Stimulated activated naive CD8-positive, alpha-beta T cell treated with anti-CD3 and anti-CD28 coated beads, Interleukin-15, Interleukin-2, amounts not matched to agents 100 U/mL and 50 U/mL, for 24 hours (primary cell): ENCODE data around the gene IFT43.

Experiments
- ATAC-seq: fragments of 150-1000 bp; cut with Tn5 transposase; one replicate; pipeline ENCODE4 v1.10.0; 2021
- DNase-seq: peaks from one replicate; pipeline ENCODE4 v3.0.0; 2021

IFT43 gene

DNA sequence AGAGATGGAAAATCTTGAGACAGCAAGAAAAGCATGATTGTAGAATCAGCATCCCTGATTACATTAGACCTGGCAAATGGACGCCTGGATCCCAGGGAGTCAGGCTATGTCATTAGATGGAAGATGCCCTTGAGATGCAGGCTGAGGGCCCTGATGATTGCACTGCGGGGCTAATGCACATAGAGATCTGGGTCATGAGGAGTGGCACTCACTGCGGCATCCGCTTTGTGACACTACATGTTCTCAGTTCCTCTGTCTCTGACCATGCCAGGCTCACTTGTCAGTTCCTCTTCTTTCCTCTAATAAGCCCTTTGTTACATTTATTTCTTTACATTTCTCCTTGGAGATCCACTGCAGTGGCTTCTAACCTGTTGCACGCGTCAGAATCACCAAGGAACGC is 96.1 kb downstream of the IFT43 start:
- ATAC-seq (no peak), DNase-seq (no peak)

DNA sequence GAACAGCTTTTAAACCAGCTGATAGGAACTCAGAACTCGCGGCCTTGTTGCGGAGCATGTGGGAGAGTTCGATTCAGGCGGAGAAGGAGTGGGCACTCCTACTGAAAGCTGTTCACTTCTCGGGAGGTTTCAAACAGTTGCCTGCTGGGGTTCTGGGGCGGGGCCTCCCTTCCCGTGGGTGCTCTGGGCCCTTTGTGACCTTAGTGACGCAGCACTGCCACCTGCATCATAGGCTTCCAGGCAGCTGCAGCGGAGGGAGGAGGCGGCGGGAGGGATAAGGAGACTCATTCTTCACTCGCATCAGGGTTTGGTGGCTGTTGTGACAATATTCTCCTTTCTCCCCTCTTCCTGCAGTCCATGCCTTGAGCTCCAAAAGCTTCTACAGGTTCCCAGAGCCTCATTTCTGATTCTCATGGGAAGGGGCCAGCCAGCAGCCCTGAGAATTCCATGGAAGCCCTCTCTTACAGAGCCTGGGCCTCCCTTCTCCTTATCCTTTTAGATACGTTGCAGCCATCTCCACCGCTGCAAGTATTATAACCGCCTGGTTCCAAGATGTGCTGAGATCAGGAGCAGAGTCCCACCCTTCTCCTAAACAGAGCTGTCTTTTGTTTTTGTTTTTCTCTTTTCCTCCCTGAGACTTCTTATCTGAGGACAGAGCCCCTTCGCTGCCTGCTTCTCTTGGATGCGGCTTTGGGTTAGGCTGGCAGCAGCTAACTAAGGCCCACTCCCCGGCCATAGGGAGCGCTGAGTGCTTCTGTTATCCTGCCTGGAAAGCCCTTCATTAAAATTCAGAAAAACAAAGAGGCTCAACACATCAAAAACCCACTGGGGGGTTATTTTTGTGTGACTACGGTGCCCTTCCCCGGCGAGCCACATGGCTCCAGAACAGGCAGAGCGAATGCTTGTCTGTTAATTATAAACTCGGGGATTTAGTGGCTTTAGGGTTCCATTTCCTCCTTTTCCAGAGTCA is 98.5 kb downstream of the IFT43 start:
- no peak for ATAC-seq
- no peak for DNase-seq

DNA sequence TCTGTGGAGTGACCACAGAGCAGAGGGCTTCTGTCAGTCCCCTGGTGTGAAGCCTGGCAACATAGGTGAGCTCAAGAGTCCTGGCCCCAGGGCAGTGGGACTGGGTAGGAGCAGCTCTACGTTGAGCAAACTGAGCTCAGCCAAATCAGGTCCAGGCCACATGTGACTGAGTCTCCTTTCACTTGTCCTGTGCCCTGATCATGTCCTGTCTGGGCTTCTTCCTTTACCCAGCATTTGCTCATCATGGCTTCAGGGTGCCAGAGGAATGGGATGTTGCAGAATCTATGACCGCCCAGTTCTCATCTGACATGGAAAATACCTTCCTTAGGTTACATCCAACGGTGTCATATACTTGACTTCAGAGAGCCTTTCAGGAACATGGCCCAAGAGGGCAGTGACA is 99.8 kb downstream of the IFT43 start:
- ATAC-seq (no peak), DNase-seq (no peak)

DNA sequence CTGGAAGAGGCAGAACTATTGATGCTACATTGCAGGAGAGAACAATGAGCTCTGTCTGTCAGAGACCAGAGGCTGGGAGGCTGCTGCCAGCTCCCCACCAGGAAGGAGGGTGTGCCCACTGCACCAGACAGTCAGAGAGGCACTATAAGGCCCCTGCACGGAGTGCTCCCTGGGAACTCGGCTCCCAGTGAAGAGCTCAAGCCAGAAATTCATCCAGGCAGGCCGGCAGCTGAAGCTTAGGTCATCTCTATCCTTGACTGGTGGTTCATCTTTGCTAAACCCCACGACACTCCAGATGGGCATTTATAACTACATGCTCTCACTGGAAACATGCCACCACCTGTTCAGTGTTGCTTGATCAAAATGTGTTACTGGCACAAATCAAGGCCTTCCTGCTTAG is 101.1 kb downstream of the IFT43 start:
- ATAC-seq (no peak), DNase-seq (no peak)

DNA sequence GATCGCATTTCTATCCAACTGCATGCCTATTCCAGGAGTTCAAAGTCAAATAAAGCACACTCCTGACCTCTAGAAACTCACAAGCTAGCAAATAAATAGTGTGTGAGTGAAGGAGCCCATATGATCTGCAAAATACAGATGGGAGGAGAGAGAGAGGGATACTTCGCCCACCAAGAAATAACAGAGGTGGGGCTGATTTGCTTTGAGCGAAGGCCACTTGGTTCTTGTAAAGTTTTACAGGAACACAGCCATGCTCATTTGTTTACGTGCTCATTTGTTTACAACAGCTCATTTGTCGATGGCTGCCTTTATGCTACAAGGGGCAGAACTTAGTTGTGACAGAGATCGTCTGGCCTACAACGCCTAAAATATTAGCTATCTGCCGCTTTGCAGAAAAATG is 102.8 kb downstream of the IFT43 start:
- no peak for ATAC-seq
- no peak for DNase-seq

DNA sequence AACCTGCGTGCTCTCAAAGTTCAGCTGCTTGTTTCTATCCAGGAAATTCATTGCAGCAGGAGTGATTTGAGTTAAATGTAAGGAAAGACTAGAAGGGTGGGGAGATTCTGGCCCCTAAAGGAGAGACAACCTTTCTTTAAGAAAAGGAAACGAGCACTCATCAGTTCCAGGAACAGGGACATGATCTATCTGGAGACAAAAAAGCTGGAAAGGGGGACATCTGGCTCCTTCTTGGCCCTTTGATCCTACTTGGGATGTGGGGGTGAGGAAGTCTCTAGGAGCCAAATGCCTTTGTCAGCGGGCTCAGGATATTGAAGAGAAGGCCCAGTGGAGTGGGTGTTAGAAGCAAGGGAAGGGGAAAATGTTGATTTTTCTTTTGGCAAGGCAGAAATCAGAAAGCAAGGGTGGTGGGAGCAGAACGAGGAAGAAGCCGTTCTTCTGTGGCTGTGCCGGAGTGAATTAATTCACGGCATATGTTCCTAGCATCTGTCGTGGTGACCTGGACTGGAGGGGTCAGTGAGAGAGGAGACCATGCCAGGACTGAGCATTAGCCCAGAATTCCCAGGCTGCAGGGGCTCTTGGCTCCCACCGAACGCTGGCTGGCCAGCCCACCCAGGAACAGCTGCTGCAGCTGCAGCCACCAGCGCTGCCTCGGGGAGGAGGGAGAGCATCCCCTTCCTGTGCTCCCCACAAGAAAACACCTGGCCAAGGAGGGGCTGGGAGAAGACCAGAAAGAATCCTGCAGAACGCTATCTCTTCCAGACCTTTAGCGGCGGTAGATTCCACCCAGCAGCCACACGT is 103.4 kb downstream of the IFT43 start:
- ATAC-seq: no peak
- no peak for DNase-seq

DNA sequence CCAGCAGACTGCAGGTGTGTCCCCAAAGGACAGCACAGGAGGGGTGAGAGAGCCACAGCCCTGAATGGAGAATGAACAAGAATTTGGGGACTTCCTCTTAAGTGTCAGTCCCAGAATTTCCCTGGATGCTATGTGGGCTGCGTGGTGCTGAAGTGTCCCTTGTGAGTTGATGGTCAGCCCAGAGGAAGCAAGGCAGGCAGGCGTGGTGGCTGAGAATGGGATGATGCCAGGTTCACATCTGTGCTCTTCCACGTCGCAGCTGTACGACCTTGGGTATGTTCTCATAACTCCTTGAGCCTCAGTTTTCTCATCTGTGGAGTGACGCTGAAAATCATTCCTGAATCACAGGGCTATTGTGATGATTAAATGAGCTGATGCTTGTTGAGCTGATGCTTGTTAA is 104.0 kb downstream of the IFT43 start:
- DNase-seq (no peak), ATAC-seq (no peak)

DNA sequence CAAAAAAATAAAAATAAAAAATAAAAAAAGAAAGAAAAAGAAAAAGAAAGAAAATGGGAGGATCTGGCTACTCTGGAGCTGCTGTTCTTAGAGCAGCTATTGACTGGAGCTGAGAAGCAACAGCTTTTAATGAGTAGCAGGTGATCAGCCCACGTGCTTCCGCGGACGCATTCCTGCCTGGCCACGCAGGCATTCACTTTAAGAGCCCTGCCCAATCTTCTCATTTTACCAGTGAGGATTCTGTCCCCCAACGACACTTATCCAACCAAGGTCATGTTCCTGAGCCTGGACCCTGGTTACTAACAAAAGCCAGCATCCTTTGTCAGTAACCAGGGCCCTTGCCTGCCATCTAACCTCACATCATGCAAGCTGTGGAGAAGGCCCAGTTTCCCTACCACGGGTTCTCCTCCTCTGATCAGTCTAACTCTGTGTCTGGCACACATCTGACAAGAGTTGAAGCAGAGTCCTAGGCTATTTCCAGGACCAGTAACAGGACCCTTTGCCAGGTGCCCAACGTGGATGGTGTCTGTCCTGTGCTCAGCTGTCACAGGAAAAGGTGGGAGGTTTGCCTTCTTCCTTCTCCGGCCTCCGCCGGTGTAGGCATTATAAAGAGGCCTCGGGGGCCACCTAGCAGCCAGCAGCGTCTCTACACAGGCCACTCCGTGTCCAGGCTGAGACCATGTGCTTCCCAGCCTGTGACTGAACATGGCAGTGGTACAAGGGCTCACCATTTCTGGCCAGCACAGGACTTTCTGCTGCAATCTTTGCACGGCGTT is 105.2 kb downstream of the IFT43 start:
- no peak for DNase-seq
- ATAC-seq: no peak

DNA sequence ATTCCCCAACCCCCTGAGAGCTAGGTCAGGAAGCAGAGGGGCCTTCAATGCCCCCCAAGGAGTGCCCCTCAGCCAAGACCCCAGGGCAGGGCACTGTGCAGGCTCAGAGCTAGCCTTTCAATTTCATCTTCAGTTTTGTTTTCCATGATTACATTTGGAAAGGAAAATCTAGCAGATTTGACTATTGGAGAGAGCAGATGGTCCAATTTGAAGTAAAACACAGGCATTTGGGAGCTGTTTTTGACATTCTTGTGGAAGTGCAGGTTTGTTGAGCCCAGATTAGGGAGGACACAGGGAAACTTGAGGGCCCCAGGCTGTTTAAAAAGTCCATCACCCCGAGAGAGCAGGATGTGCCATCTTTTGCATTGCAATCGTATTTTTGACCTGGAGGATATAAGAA is 107.5 kb downstream of the IFT43 start:
- ATAC-seq (no peak), DNase-seq (no peak)

DNA sequence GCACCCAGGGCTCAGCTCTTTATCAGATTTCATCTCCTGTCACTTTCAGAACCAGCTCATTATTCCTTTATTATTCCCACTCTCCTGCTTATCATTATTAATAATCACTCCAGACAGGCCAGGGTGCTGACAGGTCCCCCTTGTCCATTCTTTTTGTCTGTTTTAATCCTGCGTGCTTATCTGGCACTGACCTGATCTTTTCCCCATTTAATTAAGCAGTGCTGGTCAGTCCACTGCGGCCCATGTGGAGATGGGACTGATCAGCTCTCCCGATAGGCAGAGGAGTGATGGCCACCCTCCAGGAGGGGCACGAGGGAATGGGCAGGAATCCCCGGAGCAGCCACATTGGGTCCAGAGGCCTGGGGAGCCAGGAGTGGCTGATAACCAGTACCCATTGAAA is 110.7 kb downstream of the IFT43 start:
- no peak for ATAC-seq
- DNase-seq: no peak

DNA sequence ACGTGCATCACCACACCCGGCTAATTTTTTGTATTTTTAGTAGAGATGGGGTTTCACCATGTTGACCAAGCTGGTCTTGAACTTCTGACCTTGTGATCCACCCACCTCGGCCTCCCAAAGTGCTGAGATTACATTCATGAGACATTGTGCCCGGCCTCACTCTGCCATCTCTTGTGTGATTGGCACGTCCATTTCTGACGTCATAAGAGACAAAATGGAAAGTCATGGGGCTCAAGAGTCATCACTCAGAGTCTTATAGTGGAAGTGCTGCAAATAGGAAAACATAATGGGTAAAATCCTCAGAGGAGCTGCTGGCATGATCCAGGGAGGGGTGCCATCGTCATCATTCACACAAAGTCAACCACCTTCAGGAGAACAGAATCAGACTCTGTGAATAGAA is 112.0 kb downstream of the IFT43 start:
- DNase-seq (no peak), ATAC-seq (no peak)

DNA sequence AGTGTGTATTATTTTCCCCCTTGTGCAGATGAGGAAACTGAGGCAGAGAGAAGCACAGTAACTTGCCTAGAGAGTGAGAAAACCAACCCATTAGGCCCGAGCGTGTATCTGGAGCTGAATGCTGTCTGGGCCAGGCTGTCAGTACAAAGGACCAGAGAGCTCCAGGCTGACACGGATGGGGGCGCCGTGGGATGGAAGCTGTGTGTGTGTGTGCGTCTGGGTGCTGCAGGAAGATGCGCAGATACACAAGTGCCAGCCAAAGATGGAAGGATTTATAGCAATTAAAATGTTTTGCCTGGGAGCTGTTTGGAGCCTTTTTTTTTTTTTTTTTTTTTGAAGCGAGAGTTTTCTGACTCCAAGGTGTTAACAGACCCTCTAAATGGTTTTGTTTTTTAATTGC is 112.5 kb downstream of the IFT43 start:
- no peak for ATAC-seq
- DNase-seq: no peak

DNA sequence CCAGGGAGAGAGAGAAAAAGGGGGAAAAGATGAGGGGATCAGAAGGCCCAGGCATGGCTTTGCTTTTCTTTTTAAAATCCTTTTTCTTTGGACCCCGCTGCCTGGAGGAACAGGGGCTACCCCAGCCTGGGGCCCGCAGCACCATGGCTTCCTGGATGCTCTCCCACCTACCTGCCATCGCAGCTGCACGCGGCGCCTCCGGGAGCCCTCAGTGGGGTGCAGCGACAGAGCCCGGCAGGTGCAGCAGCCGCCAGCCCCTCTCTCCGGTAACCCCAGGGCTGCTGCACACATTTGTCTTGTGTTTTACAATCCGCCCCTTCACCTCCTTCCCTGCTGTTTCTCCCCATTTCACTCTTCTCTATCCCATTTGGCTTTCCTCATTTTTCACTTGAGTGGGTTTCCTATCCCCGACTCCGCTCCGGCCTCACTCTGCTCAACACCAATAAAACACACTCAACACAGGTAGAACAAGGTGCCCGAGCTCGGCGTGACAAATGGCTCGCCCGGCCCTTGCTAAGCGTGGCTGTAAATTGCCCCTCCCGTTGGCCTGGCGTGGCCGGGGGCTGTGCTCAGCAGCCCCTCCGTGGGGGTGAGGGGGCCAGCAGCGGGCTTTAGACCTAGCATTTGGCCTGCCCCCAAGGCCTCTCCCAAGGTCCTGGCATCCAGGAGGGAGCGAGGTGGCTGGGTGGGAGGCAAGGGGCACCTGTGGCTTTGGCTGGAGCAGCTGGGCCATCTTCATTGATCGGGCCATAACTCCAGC is 113.5 kb downstream of the IFT43 start:
- DNase-seq (no peak), ATAC-seq (no peak)

DNA sequence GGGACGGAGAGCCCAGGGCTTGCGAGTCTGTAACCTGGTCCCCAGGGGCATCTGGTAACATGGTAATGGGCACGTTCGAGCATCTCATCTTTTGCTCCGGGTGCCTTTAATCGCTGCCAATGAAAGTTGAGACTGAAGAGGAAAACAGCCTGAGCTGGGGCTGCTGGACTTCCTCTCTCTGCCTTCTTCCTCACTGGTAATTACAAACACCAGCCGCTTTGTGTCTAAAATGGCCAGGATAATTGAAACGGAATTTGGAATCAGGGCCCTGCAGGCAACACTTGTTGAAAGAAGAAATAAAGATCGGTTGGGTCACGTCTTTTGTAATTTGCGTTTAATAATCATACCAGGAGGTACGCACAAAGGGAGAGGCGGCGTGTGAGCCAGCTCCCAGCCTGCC is 114.7 kb downstream of the IFT43 start:
- no peak for DNase-seq
- no peak for ATAC-seq

DNA sequence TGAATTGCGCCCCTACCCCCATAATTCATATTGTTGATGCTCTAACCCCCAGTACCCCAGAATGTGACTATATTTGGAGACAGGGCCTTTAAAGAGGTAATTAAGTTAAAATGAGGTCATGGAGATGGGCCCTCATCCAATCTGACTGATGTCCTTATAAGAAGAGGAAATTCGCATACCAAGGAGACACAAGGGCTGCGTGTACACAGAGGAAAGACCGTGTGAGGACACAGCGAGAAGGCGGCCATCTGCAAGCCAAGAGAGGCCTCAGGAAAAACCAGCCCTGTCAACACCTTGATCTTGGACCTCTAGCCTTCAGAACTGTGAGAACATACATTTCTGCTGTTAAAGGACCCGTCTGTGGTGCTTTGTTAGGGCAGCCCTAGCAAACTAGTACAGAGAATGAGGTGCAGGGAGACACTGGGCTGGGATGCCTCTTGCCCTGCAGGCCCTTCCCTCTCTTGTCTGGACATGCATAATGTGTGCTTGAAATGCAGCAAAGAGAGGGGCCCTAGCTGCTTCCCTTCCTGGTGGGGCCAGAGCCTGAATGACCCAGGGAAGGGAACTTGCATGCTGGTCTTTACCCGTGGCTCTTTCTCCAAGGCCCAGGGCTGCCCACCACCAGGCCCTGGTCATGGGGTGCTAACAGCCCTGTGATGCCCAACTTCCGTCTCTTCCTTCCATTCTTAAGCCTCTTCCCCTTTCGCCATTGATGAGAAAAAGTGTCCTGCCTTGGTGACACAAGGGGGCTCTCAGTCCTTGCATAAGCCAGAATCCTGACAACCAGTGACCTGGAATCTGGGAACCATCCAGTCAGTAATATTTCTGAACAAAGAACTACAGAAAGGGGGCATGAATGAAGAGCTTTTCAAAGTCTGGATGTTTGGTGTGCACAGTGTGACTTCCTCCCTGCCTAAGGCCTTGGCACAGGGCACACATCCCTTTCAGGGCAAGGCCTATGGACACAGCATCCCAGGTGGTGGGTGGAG is 116.1 kb downstream of the IFT43 start:
- DNase-seq: no peak
- ATAC-seq: no peak

DNA sequence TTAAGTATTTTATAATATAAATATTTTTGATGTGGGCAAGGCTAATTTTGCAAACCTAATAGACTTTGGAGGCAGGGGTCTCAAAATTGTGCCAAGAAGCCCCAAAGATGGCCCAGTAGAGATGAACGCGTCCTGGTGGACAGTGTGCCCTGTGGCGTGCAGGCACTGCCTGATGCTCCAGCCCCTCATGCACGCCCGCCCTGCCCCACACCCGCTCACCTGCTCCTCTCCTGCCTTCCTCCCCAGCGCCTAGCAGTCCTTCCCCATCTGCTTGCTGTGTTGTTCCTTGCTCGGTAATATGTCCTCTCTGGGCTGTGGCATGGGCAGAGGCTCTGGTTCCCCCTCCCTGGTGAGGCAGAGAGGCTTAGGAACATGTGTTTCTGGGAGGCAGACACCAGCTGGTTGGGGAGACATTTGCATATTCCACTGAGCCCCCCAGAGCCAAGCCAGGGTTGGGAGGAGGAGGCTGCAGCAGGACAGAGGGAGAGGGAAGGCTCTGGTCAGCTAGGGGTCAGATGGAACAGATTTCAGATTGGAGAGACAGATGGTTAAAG is 119.3 kb downstream of the IFT43 start:
- ATAC-seq (no peak), DNase-seq (no peak)

DNA sequence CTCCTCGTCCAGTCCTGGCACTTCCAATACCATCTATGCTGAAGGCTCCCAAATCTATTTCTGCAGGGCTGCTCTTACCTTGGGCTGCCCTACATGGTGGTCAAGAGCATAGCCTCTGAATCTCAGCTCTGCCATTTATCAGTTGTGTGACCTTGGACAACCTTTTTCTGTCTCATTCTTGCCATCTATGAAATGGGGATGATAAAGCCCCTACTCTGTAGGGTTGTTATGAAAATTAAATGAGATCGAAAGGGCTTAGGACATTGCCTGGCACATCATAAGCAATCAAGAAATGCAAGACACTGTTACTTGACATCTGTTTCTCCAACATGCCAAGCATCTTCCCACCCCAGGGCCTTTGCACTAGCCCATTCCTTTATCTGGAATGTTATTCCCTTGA is 120.6 kb downstream of the IFT43 start:
- ATAC-seq (no peak), DNase-seq (no peak)

DNA sequence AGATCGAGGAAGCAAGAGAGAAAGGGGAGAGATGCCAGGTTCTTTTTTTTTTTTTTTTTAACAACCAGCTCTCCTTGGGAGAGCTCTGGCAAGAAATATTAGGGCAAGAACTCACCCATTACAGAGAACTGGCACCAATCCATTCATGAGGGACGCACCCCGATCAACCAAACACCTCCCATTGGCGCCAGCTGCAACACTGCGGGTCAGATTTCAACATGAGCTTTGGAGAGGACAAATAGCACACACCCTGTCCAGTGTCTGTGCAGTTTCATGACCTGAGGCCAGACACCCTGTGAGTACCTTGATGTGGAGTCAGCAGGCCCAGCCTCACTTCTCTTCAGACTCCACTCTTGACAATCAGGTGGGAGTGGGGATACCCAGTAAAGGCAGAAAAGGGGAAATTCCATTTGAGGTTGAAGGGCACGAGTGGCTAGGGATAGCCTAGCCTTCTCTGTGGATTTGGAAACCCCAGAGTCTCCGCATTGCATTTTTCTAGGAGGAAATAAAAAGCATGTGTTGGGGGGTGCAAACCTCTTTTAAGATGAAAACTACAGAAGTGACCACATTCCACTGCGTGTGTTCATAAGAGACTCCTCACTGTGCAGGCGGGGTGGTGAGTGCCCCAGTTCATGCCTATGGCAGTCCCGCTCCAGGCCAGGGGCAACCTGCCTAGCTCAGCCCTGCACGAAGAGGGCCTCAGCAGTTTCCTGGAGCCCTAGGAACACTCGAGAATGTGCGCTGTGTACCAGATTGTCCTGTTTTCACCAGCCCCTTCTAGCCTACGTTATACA is 123.7 kb downstream of the IFT43 start:
- DNase-seq (no peak), ATAC-seq (no peak)

DNA sequence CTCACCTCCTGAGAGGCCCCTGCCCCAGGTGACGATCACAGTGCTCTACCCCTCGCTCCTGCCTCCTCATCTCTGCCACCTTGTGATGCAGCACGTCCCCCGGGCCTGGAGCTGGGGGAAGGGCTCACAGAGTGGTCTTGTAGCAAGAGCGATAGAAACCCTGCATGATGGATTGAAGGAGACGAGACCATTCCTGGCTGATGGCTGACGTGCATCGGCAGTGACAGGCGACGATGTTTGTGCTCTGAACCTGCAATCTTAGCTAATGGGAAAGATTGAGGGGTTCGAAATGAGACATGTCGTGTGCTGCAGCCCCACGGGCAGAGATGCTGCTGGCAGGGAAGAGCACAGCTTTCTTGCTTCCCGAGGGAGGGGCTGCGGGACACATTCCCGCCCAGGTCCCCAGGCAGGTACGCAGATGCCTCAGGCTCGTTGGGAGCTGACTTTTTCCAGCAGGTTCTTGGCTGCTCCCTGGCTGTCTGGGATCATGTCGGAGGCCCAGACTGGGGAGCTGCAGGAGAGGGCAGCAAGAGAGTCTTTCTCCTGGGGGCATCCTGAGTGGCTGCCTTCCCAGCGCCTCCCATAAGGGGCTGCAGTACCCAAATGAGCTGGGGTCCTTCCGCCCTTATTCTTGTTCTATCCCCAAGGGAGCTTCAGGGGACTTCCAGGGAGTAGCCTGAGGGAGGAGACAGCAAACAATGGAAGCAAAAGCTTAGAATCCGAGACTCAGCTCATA is 127.5 kb downstream of the IFT43 start:
- ATAC-seq (no peak), DNase-seq (no peak)
